H54 (cell line): Measurements from ENCODE around the gene SYNDIG1.

Experiments used
- DNase-seq: peaks from one replicate; pipeline ENCODE4 v3.0.0; 2011; ENCODE audit warnings: low spot score, mixed read lengths; ENCODE audit not compliant: insufficient read length
- FAIRE-seq: peaks from 3 replicates; lab custom pipeline; 2011; peaks lifted over from hg19 to GRCh38; lab: Jason Lieb, UNC
- POLR2A ChIP-seq: IDR thresholded peaks from 2 replicates; pipeline ENCODE4 v1.6.1; 2011; ENCODE audit warnings: low read depth, mild to moderate bottlenecking, low read length

Gene SYNDIG1

GRCh38 chr20:24439737-24440387 lies 29.6 kb upstream of the SYNDIG1 start:
- no peak for FAIRE-seq
- no peak for TF ChIP-seq POLR2A
- DNase-seq = no peak

GRCh38 chr20:24441661-24442060 lies 27.8 kb upstream of the SYNDIG1 start:
- FAIRE-seq (no peak), DNase-seq (no peak)
- TF ChIP-seq POLR2A = no peak

DNA sequence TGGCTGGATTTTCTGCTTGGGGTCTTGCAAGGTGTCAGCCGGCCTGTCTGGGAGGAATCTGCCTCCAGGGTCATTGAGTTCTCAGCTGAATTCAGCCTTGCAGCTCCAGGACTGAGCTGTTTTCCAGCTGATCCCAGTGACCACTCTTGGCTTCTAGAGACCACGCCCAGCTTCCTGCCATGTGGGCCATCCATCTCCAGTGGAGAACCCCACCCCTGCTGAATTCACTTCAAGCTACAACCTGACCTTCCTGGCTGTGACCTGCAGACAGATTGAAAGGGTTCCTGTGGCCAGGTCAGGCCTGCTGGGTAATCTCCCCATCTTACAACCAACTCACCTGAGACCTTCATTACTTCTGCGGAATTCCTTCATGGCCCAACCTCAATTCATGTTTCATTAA lies 26.5 kb upstream of the SYNDIG1 start:
- FAIRE-seq (no peak), DNase-seq (no peak)
- no peak for TF ChIP-seq POLR2A

- no peak for TF ChIP-seq POLR2A
- FAIRE-seq = no peak
Observed at GRCh38 chr20:24443436-24443835, 26.0 kb upstream of the SYNDIG1 start.

GRCh38 chr20:24444526-24445190 lies 24.8 kb upstream of the SYNDIG1 start:
- FAIRE-seq (no peak), DNase-seq (no peak)
- no peak for TF ChIP-seq POLR2A

More at GRCh38 chr20:24443436-24443835, 26.0 kb upstream of the SYNDIG1 start:
- no peak for DNase-seq

DNA sequence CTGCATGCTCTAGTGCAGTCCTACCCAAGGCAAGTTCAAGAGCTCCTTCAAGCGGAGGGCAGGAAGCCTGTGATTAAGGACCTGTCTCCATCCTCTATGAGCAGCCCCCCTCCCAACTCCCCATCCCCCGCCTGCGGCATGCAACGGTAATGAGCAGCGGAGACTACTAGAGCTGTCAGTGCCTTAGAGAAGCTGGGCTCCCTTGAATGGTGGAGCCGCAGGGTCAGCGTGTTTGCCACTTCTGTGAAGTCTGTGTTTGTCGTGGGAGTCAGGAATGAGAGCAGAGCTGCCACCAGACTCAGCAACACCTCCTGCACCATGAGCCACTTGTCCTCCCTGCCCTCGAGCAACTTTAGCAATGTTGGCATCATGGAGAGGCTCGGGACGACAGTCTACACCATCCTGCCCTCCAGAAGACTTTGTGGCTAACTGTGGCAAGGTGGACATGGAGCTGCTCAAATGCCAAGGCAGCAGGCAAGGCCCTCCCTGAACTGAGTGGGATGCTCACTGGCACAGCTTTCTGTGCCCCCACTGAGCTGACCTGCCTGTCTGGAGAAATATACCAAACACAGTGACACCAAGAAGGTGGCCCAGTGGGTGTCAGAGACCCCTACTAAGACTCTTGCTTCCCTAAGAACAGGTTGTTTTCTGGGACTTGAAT lies 23.8 kb upstream of the SYNDIG1 start:
- FAIRE-seq = no peak
- no peak for TF ChIP-seq POLR2A

DNA sequence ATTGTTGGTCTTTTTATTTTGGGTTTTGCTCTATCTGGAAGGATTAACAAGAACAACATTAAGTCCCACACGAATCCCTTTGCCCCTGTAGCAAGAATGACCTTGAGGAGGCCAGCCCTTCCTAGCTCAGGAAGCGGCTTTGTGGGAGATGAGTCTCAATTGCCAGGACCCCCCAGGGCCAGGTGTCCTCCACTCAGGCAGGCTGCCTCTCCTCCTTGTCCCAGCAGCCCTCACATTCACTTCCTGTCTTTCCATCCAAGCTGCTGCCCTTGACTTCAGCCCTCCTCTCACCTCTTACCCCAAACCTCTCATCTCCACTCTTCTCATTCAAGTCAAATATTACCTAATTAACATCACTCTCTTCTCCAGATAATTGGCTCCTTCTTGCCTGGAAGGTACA lies 22.6 kb upstream of the SYNDIG1 start:
- TF ChIP-seq POLR2A = no peak
- no peak for DNase-seq
- FAIRE-seq = no peak

More for the DNA sequence above, 23.8 kb upstream of the SYNDIG1 start:
- no peak for DNase-seq

- TF ChIP-seq POLR2A = no peak
- no peak for DNase-seq
- FAIRE-seq = no peak
Observed at GRCh38 chr20:24448170-24448569, 21.3 kb upstream of the SYNDIG1 start.

GRCh38 chr20:24449026-24449720 lies 20.3 kb upstream of the SYNDIG1 start:
- no peak for FAIRE-seq
- no peak for TF ChIP-seq POLR2A
- DNase-seq = no peak

DNA sequence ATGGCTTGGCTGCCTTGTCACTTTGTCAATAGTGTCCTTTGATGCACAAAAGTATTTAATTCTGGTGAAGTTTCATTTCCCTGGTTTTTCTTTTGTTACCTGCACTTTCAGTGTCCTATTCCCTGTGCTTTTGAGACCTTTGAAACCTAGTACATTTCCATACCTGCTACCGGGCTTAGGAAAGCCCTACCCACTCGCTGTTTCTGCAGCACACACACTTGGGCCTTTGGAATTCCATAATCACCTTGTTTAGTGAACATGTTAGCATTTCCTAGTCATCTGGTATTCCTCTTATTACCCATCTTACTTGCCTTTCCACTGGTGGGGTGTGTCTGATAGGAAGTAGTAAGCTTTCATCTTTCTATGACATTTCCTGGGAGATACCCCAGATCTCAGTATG lies 19.3 kb upstream of the SYNDIG1 start:
- DNase-seq (no peak), FAIRE-seq (no peak)
- TF ChIP-seq POLR2A = no peak

- TF ChIP-seq POLR2A = no peak
- FAIRE-seq (no peak), DNase-seq (no peak)
Observed at GRCh38 chr20:24450624-24451376, 18.6 kb upstream of the SYNDIG1 start.

DNA sequence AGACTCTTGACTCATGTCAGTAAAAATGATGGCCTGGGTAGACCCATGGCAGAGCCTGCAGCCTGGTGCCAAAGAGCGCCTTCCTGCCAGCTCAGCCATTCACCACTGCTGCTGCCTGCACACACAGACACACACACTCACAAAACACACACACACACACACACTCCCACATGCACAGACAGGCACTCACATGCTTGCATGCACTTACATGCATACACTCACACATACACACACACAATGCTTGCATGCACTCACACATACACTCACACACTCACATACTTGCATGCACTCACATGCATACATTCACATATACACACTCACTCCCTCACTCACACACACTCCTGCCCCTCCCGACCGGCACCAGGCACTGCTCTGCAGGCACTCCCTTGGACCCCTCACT lies 18.0 kb upstream of the SYNDIG1 start:
- FAIRE-seq (no peak), DNase-seq (no peak)
- no peak for TF ChIP-seq POLR2A

GRCh38 chr20:24452016-24452415 lies 17.4 kb upstream of the SYNDIG1 start:
- TF ChIP-seq POLR2A = no peak
- FAIRE-seq = no peak

More at GRCh38 chr20:24452016-24452415, 17.4 kb upstream of the SYNDIG1 start:
- DNase-seq = no peak
